Testis (tissue), 2 donors: ENCODE data around the gene TOX3.

Source experiments
- POLR2A ChIP-seq: fragments of 450-650 bp; IDR thresholded peaks from one replicate; pipeline ENCODE4 v1.6.1; 2017; ENCODE audit warnings: antibody characterized with exemption, mild to moderate bottlenecking, moderate library complexity
- TF ChIP-seq, protein P1 (sequence below), 3 experiments: fragments of 450-650 bp in 2 of 3; fragments of 200-600 bp in 1 of 3; sonication (generic) in 1 of 3; IDR thresholded peaks; one replicate each; pipeline ENCODE4 v1.5.1; 2016 to 2019; ENCODE audit warnings: antibody characterized with exemption in 3 of 3, mild to moderate bottlenecking in 2 of 3, moderate library complexity in 1 of 3

DNA sequence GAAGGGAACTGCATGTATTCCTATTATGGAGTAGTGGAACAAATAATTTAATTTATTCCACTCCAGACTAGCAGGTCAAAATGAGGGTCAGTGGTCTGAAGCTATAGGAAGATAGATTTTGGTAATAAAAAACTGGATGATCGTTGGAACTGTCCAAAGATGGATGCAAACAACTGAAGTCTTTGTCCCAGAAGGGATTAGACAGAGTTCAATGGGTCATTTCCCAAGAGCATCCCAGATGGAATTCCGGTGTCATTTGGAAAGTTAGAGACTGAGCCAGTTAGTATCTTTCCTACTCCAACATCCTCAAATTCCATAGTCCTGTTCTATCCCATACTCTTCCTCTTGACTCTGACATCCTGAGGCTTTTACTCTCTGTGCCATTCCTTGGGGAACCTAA, 22.8 kb upstream of the TOX3 start:
- TF ChIP-seq, protein P1, sequence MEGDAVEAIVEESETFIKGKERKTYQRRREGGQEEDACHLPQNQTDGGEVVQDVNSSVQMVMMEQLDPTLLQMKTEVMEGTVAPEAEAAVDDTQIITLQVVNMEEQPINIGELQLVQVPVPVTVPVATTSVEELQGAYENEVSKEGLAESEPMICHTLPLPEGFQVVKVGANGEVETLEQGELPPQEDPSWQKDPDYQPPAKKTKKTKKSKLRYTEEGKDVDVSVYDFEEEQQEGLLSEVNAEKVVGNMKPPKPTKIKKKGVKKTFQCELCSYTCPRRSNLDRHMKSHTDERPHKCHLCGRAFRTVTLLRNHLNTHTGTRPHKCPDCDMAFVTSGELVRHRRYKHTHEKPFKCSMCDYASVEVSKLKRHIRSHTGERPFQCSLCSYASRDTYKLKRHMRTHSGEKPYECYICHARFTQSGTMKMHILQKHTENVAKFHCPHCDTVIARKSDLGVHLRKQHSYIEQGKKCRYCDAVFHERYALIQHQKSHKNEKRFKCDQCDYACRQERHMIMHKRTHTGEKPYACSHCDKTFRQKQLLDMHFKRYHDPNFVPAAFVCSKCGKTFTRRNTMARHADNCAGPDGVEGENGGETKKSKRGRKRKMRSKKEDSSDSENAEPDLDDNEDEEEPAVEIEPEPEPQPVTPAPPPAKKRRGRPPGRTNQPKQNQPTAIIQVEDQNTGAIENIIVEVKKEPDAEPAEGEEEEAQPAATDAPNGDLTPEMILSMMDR (IDR thresholded peaks at IDR 0.05): no peak
- no peak for TF ChIP-seq POLR2A
